ENCODE data around the gene NBAS.
"Not testable (repeated sequence)": the region's sequence is repeated elsewhere in the genome, so short reads cannot be mapped to it uniquely, and the experiment has no call there.

NBAS gene

GRCh38 chr2:15363142-15363541 lies 198.0 kb downstream of the NBAS start:
- DNase-seq (ENCODE audit: low spot score), result no peak

GRCh38 chr2:15359716-15360531 lies 201.2 kb downstream of the NBAS start:
- no peak for DNase-seq (ENCODE audit: low spot score)

- no peak for DNase-seq (ENCODE audit: low spot score)
Observed at GRCh38 chr2:15357922-15358321, 203.2 kb downstream of the NBAS start.

GRCh38 chr2:15357186-15357585 lies 203.9 kb downstream of the NBAS start:
- no peak for DNase-seq (ENCODE audit: low spot score)

- no peak for DNase-seq (ENCODE audit: low spot score)
Observed at GRCh38 chr2:15355386-15355785, 205.7 kb downstream of the NBAS start.

GRCh38 chr2:15354596-15355366 lies 206.4 kb downstream of the NBAS start:
- no peak for DNase-seq (ENCODE audit: low spot score)

GRCh38 chr2:15352363-15352762 lies 208.8 kb downstream of the NBAS start:
- DNase-seq (ENCODE audit: low spot score), result no peak

- no peak for DNase-seq (ENCODE audit: low spot score)
Observed at GRCh38 chr2:15348636-15349035, 212.5 kb downstream of the NBAS start.

- no peak for DNase-seq (ENCODE audit: low spot score)
Observed at GRCh38 chr2:15348045-15348444, 213.1 kb downstream of the NBAS start.

GRCh38 chr2:15346624-15347023 lies 214.5 kb downstream of the NBAS start:
- DNase-seq (ENCODE audit: low spot score), result no peak

- no peak for DNase-seq (ENCODE audit: low spot score)
Observed at GRCh38 chr2:15337996-15338666, 223.0 kb downstream of the NBAS start.

GRCh38 chr2:15334644-15335326 lies 226.3 kb downstream of the NBAS start:
- DNase-seq (ENCODE audit: low spot score), result peak; percentile 66

- DNase-seq (ENCODE audit: low spot score), result no peak
Observed at GRCh38 chr2:15331787-15332186, 229.3 kb downstream of the NBAS start.

- DNase-seq (ENCODE audit: low spot score), result no peak
Observed at GRCh38 chr2:15325296-15325695, 235.8 kb downstream of the NBAS start.

- no peak for DNase-seq (ENCODE audit: low spot score)
Observed at GRCh38 chr2:15323227-15323626, 237.9 kb downstream of the NBAS start.

GRCh38 chr2:15321481-15321880 lies 239.7 kb downstream of the NBAS start:
- not testable (repeated sequence) for DNase-seq (ENCODE audit: low spot score)

GRCh38 chr2:15316370-15316814 lies 244.7 kb downstream of the NBAS start:
- DNase-seq (ENCODE audit: low spot score), result no peak

- DNase-seq (ENCODE audit: low spot score), result no peak
Observed at GRCh38 chr2:15315411-15315810, 245.7 kb downstream of the NBAS start.

- peak; percentile 84 for DNase-seq (ENCODE audit: low spot score)
Observed at GRCh38 chr2:15313657-15314056, 247.5 kb downstream of the NBAS start.

- no peak for DNase-seq (ENCODE audit: low spot score)
Observed at GRCh38 chr2:15311926-15312325, 249.2 kb downstream of the NBAS start.

- no peak for DNase-seq (ENCODE audit: low spot score)
Observed at GRCh38 chr2:15311201-15311907, 249.8 kb downstream of the NBAS start.

All from COLO829 (cell line).